ENCODE results near the gene SH3D19.

GRCh38 chr4:151260526-151260925, 64.9 kb downstream of the SH3D19 start:
- no peak for TF ChIP-seq CTCF (IDR thresholded peaks at IDR 0.05)
- TF ChIP-seq POLR2A (IDR thresholded peaks at IDR 0.05) = no peak

Data from testis (tissue), 2 donors.